Suprapubic skin (tissue), 4 donors: Measurements from ENCODE around the gene SEPTIN5.

Experiments
- CTCF ChIP-seq, 2 donors: fragments of 200-600 bp in 1 of 2; fragments of 450-650 bp in 1 of 2; sonication (generic) in 1 of 2; IDR thresholded peaks; one replicate each; pipeline ENCODE4 v1.5.1; 2016 to 2019; ENCODE audit warnings: antibody characterized with exemption in 2 of 2, mild to moderate bottlenecking in 1 of 2, moderate library complexity in 1 of 2
- EP300 ChIP-seq: sonication (generic); formaldehyde crosslinking; IDR thresholded peaks from one replicate; pipeline ENCODE4 v1.6.1; 2017; ENCODE audit warnings: antibody characterized with exemption
- POLR2A ChIP-seq, 2 donors: fragments of 450-650 bp; IDR thresholded peaks; one replicate each; pipeline ENCODE4 v1.6.1; 2017; ENCODE audit warnings: antibody characterized with exemption in 2 of 2, mild to moderate bottlenecking in 2 of 2, moderate library complexity in 2 of 2
- POLR2AphosphoS5 ChIP-seq, 3 donors: sonication (generic); formaldehyde crosslinking; IDR thresholded peaks; one replicate each; pipeline ENCODE4 v1.6.1; 2017; ENCODE audit warnings: antibody characterized with exemption in 3 of 3

DNA sequence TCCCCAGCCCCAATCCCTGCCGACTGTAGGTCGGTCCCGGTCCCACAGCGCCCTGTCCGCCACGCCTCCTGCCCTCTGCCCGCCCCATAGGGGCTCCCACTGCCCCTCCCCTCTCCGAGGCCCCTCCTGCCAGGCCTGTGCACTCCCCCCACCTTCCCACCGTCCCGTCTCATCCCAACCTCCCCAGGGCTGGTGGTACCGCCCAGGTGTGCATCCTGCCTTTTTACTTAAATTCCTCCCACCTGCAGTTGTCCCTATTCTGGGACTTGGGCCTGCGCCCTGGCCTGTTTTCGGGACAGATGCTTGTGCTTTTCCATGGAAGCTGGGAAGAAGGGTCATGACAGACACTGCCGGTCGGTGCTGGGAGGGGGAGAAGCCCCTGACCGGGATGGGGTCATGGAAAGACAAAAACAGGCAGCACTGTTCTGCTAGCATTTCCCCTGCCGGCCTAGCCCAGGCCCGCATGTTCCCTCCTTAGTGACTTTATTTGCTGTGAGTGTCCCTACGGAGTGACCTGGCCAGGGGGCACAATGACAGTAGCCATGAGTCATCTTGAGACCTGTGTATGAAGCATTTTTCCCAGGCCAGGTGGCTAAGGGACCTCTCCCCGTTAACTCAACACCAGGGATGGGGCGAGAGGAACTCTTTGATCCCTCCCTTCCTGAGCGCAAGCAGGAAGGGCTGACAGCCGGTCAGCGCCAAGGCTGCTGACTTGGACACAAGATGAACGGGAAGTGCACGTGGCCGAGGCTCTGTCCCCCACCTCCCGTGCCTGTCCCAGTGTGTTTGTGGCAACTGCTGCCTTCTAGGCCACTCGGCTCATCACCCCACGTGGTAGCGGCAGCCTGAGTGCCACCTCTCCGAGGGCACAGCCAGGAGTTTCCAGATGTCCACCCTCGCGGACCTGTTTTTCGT is 53.4 kb downstream of the SEPTIN5 start:
- TF ChIP-seq CTCF (IDR thresholded peaks at IDR 0.05) (no peak), EP300 (no peak), POLR2AphosphoS5 (IDR thresholded peaks at IDR 0.05) (no peak), POLR2A (IDR thresholded peaks at IDR 0.05) (no peak)
